SK-N-SH (cell line): Measurements from ENCODE around the gene TFF3. TPM values are rescaled to one million over a fixed set of nuclear protein-coding genes. Genes with fewer than 3 reads are reported as not detected.

Experiments used
- CTCF ChIA-PET: fragments of 300-600, 350-600 bp; formaldehyde crosslinking; extraction: SDS; loops from one replicate; lab custom pipeline; 2021; lab: Yijun Ruan, JAX
- POLR2A ChIA-PET: fragments of 350-600 bp; sonication (Branson Sonifier 250); formaldehyde crosslinking; extraction: SDS; loops from one replicate; lab custom pipeline; 2020; ENCODE audit warnings: antibody characterized with exemption, inconsistent platforms; lab: Yijun Ruan, JAX
- DNase-seq: peaks from one replicate; pipeline ENCODE4 v3.0.0; 2012
- H2AFZ ChIP-seq: fragments of 200-600 bp; sonication (generic); 2 replicates; pipeline ENCODE4 v1.8.1; 2016; ENCODE audit warnings: antibody characterized with exemption, mild to moderate bottlenecking, low read depth
- H3F3A ChIP-seq: fragments of 200-600 bp; sonication (generic); replicated peaks from 2 replicates; pipeline ENCODE3; 2016; ENCODE audit warnings: antibody characterized with exemption, mild to moderate bottlenecking; ENCODE audit not compliant: insufficient read depth
- H3K27ac ChIP-seq, 2 experiments: fragments of 200-500 bp in 1 of 2; fragments of 200-600 bp in 1 of 2; sonication (Bioruptor generic) in 1 of 2; sonication (generic), shearing (Covaris generic) in 1 of 2; 2 replicates each; pipeline versions ENCODE4 v1.5.1 to v1.6.1; 2014 to 2016; ENCODE audit warnings: low read depth in 2 of 2, inconsistent platforms in 1 of 2, low read length in 1 of 2, mild to moderate bottlenecking in 1 of 2, mixed read lengths in 1 of 2
- H3K27me3 ChIP-seq: fragments of 200-600 bp; sonication (generic), shearing (Covaris generic); 2 replicates; pipeline ENCODE4 v1.6.1; 2016; ENCODE audit warnings: mixed run types; ENCODE audit not compliant: insufficient read depth
- H3K36me3 ChIP-seq, 2 experiments: fragments of 200-500 bp in 1 of 2; fragments of 200-600 bp in 1 of 2; sonication (Bioruptor generic) in 1 of 2; sonication (generic) in 1 of 2; replicated peaks in 1 of 2; 2 replicates each; pipeline versions ENCODE3 to v1.5.1; 2014 to 2016; ENCODE audit warnings: low read length in 1 of 2, mild to moderate bottlenecking in 1 of 2; ENCODE audit not compliant: insufficient read depth in 2 of 2, control insufficient read depth in 1 of 2
- H3K4me1 ChIP-seq, 2 experiments: fragments of 200-500 bp in 1 of 2; fragments of 200-600 bp in 1 of 2; sonication (Bioruptor generic) in 1 of 2; sonication (generic), shearing (Covaris generic) in 1 of 2; 2 replicates each; pipeline versions ENCODE4 v1.5.1 to v1.6.1; 2014 to 2016; ENCODE audit warnings: low read depth in 1 of 2, low read length in 1 of 2, mixed run types in 1 of 2; ENCODE audit not compliant: insufficient read depth in 2 of 2, control insufficient read depth in 1 of 2
- H3K4me2 ChIP-seq: fragments of 200-600 bp; sonication (generic), shearing (Covaris generic); 2 replicates; pipeline ENCODE4 v1.6.1; 2017; ENCODE audit warnings: mixed run types
- H3K4me3 ChIP-seq, 2 experiments: fragments of 200-500 bp in 1 of 2; fragments of 200-600 bp in 1 of 2; sonication (Bioruptor generic) in 1 of 2; sonication (generic), shearing (Covaris generic) in 1 of 2; 2 replicates each; pipeline versions ENCODE4 v1.5.1 to v1.8.1; 2014 to 2016; ENCODE audit warnings: low read depth in 2 of 2, inconsistent platforms in 1 of 2, low read length in 1 of 2, mild to moderate bottlenecking in 1 of 2, mixed read lengths in 1 of 2, moderate library complexity in 1 of 2
- H3K79me2 ChIP-seq: fragments of 200-600 bp; sonication (generic); 2 replicates; pipeline ENCODE4 v1.8.1; 2017; ENCODE audit warnings: mild to moderate bottlenecking; ENCODE audit not compliant: insufficient read depth
- H3K9ac ChIP-seq: fragments of 200-600 bp; sonication (generic); 2 replicates; pipeline ENCODE4 v1.6.1; 2017; ENCODE audit warnings: mixed run types
- H3K9me2 ChIP-seq: fragments of 200-600 bp; sonication (generic); 2 replicates; pipeline ENCODE4 v1.6.1; 2017; ENCODE audit warnings: mixed run types
- H3K9me3 ChIP-seq: fragments of 200-600 bp; sonication (generic); 2 replicates; pipeline ENCODE4 v1.6.1; 2017; ENCODE audit warnings: mixed run types, mild to moderate bottlenecking, moderate library complexity
- H4K20me1 ChIP-seq: fragments of 200-600 bp; sonication (generic); 2 replicates; pipeline ENCODE4 v1.6.1; 2017; ENCODE audit warnings: mild to moderate bottlenecking, mixed run types; ENCODE audit not compliant: insufficient read depth
- CHD2 ChIP-seq: fragments of 150-350 bp; IDR thresholded peaks from 2 replicates; pipeline ENCODE4 v1.6.1; 2018; ENCODE audit warnings: low read length; ENCODE audit not compliant: partially characterized antibody
- FOXJ3 ChIP-seq: sonication (generic); formaldehyde crosslinking; IDR thresholded peaks from 2 replicates; pipeline ENCODE4 v1.5.1; 2020; ENCODE audit warnings: mild to moderate bottlenecking, missing genetic modification reagents
- FOXM1 ChIP-seq: IDR thresholded peaks from 2 replicates; pipeline ENCODE4 v1.4.0; 2012; ENCODE audit warnings: low read depth, mild to moderate bottlenecking
- MEF2A ChIP-seq: IDR thresholded peaks from 2 replicates; pipeline ENCODE4 v1.4.0; 2012; ENCODE audit warnings: low read depth, borderline replicate concordance
- MXI1 ChIP-seq: IDR thresholded peaks from 2 replicates; pipeline ENCODE4 v1.6.1; 2012; ENCODE audit warnings: mild to moderate bottlenecking, low read depth, low read length, improper control_type of control experiment
- POLR2AphosphoS5 ChIP-seq: IDR thresholded peaks from 2 replicates; pipeline ENCODE4 v1.6.1; 2012; ENCODE audit warnings: low read depth, low read length
- RAD21 ChIP-seq: IDR thresholded peaks from 2 replicates; pipeline ENCODE4 v1.6.1; 2012; ENCODE audit warnings: mild to moderate bottlenecking, low read length
- RXRA ChIP-seq: IDR thresholded peaks from 2 replicates; pipeline ENCODE4 v1.4.0; 2012; ENCODE audit warnings: low read depth, mild to moderate bottlenecking, borderline replicate concordance
- SMC3 ChIP-seq: IDR thresholded peaks from 2 replicates; pipeline ENCODE4 v1.6.1; 2012; ENCODE audit warnings: low read depth, low read length, improper control_type of control experiment
- TAF1 ChIP-seq: IDR thresholded peaks from 2 replicates; pipeline ENCODE4 v1.6.1; 2012; ENCODE audit warnings: low read depth, mild to moderate bottlenecking, low read length, moderate library complexity, borderline replicate concordance
- TCF12 ChIP-seq: IDR thresholded peaks from 2 replicates; pipeline ENCODE4 v1.4.0; 2012
- TEAD4 ChIP-seq: IDR thresholded peaks from 2 replicates; pipeline ENCODE4 v1.4.0; 2012; ENCODE audit warnings: mild to moderate bottlenecking, borderline replicate concordance; ENCODE audit not compliant: insufficient read depth
- WGBS: methylation state at CpG from one replicate; pipeline ENCODE4 v1.1.6; 2017; ENCODE audit warnings: low lambda C conversion rate; 5-methylcytosine and 5-hydroxymethylcytosine counted together
- polyA plus RNA-seq, 3 experiments: library from polyadenylated mRNA; depleted of rRNA; stranded (reverse); fragments of >200 nt; gene quantifications; 2 replicates each; pipeline ENCODE4 v1.2.3, GENCODE V29; 2012
- TF ChIP-seq, protein P1 (sequence below): fragments of 150-350 bp; IDR thresholded peaks from 2 replicates; pipeline ENCODE4 v1.6.1; 2017; ENCODE audit warnings: antibody characterized with exemption, low read length, low read depth, borderline replicate concordance
- TF ChIP-seq, protein P2 (sequence below): IDR thresholded peaks from 2 replicates; pipeline ENCODE4 v1.6.1; 2012; ENCODE audit warnings: mild to moderate bottlenecking, low read depth, low read length, moderate library complexity
- TF ChIP-seq, protein P3 (sequence below): IDR thresholded peaks from 2 replicates; pipeline ENCODE4 v1.4.0; 2012; ENCODE audit warnings: low read depth
- TF ChIP-seq, protein P4 (sequence below): IDR thresholded peaks from 2 replicates; pipeline ENCODE4 v1.4.0; 2012; ENCODE audit warnings: low read depth, borderline replicate concordance

The TFF3 gene
- polyA plus RNA-seq, 1 of the 3 experiments (the other 2 are of a cell fraction) = not detected

DNA sequence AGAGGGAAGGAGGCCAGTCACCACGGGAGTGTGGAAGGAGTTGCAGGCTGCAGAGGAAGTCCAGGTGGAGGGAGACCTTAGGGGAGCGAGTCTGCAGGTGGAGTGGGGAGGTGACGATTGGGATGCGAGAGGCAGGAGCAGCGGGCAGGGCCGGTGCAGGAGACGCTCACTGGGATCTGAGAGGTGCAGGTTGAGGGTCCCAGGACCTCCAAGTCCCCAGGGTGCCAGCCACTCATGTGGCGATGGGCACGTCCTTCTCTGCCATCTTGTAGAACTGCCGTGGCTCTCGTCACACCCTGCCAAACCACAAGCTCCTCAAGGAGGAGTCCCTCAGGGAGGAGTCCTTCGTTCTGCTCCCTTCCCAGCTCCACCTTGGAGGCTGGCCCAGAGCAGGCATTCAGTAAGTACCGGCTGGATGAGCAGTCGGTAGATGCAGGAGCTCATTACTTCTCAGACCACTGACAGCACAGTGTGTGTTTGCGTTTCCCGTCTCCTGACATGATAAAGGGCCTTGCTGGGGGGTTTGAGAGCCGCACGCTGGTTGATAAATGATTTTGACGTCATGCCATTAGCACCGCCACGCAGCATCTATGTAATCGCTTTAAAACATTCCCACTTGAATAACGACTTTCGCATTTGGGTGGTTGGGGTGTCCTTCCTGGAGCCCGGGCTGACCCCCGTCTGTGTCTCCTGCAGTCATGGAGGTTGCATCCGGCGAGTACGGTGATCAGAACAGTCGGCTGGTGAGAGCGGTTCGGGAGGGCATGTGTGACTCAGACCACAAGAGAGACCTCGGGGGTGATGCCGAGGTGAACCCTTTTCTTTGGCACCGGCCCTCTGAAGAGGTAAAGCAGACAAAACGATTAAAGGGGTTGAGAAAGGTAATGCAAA lies 27.8 kb downstream of the TFF3 start:
- TF ChIP-seq POLR2AphosphoS5 = no peak
- no peak for TF ChIP-seq MXI1
- TF ChIP-seq MEF2A = no peak
- no peak for TF ChIP-seq SMC3
- TF ChIP-seq, protein P1, sequence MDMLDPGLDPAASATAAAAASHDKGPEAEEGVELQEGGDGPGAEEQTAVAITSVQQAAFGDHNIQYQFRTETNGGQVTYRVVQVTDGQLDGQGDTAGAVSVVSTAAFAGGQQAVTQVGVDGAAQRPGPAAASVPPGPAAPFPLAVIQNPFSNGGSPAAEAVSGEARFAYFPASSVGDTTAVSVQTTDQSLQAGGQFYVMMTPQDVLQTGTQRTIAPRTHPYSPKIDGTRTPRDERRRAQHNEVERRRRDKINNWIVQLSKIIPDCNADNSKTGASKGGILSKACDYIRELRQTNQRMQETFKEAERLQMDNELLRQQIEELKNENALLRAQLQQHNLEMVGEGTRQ = no peak
- TF ChIP-seq TAF1 = no peak
- TF ChIP-seq TCF12 = no peak
- TF ChIP-seq, protein P2, sequence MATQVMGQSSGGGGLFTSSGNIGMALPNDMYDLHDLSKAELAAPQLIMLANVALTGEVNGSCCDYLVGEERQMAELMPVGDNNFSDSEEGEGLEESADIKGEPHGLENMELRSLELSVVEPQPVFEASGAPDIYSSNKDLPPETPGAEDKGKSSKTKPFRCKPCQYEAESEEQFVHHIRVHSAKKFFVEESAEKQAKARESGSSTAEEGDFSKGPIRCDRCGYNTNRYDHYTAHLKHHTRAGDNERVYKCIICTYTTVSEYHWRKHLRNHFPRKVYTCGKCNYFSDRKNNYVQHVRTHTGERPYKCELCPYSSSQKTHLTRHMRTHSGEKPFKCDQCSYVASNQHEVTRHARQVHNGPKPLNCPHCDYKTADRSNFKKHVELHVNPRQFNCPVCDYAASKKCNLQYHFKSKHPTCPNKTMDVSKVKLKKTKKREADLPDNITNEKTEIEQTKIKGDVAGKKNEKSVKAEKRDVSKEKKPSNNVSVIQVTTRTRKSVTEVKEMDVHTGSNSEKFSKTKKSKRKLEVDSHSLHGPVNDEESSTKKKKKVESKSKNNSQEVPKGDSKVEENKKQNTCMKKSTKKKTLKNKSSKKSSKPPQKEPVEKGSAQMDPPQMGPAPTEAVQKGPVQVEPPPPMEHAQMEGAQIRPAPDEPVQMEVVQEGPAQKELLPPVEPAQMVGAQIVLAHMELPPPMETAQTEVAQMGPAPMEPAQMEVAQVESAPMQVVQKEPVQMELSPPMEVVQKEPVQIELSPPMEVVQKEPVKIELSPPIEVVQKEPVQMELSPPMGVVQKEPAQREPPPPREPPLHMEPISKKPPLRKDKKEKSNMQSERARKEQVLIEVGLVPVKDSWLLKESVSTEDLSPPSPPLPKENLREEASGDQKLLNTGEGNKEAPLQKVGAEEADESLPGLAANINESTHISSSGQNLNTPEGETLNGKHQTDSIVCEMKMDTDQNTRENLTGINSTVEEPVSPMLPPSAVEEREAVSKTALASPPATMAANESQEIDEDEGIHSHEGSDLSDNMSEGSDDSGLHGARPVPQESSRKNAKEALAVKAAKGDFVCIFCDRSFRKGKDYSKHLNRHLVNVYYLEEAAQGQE = no peak
- no peak for TF ChIP-seq FOXM1
- TF ChIP-seq CHD2 = no peak
- TF ChIP-seq, protein P3, sequence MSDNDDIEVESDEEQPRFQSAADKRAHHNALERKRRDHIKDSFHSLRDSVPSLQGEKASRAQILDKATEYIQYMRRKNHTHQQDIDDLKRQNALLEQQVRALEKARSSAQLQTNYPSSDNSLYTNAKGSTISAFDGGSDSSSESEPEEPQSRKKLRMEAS = no peak
- no peak overlapping the region for H3K4me3 ChIP-seq
- ChIA-PET POLR2A (no interaction called here), CTCF (interaction anchor here (1.2 kb wide), 1 partner anchor 13 kb away, joined by 3 read pairs; no protein-coding TSS in a partner anchor)
- H4K20me1 ChIP-seq = no peaks in the 10 kb centered on the region
- H2AFZ ChIP-seq = no peak overlapping the region
- no peaks in the 10 kb centered on the region for H3K4me1 ChIP-seq
- H3K9me3 ChIP-seq = no peaks in the 10 kb centered on the region
- H3K4me2 ChIP-seq = no peak overlapping the region
- no peak overlapping the region for H3K27ac ChIP-seq
- no peak for DNase-seq
- 74% methylated on average over 28 of the region's 36 CpGs for WGBS
- no peak overlapping the region for H3K9ac ChIP-seq
- H3K36me3 ChIP-seq = no peaks in the 10 kb centered on the region
- H3F3A ChIP-seq = no peaks in the 10 kb centered on the region
- H3K79me2 ChIP-seq = no peaks in the 10 kb centered on the region
- H3K9me2 ChIP-seq = no peaks in the 10 kb centered on the region
- H3K27me3 ChIP-seq = no peaks in the 10 kb centered on the region

DNA sequence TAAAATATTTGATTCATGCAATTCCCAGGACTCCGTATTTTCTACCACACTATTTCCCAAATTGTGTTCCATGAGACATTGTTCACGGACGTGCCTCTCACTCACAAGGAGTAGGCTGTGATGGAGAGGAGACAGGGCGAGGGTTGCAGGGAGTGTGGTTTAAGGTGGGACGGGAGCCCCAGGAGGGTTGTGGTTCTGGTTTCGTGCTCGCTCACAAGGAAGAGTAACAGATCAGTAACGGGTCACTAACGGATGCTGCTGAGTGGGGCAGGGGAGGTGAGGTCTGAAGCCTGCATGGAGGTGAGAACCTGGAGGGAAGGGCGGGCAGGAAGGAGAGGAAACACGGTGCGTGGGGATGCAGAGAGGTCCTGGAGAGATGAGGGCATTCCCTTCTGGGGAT lies 28.8 kb downstream of the TFF3 start:
- Histone ChIP-seq H3K9me2 (no peaks in the 10 kb centered on the region), H3K9ac (no peak overlapping the region), H2AFZ (no peak overlapping the region), H3K36me3 (no peaks in the 10 kb centered on the region), H3K79me2 (no peaks in the 10 kb centered on the region), H4K20me1 (no peaks in the 10 kb centered on the region), H3K27ac (no peak overlapping the region), H3K4me2 (no peak overlapping the region), H3F3A (no peaks in the 10 kb centered on the region), H3K4me1 (no peaks in the 10 kb centered on the region), H3K27me3 (no peaks in the 10 kb centered on the region), H3K9me3 (no peaks in the 10 kb centered on the region), H3K4me3 (no peak overlapping the region)
- ChIA-PET POLR2A (no interaction called here), CTCF (no interaction called here)
- no peak for TF ChIP-seq POLR2AphosphoS5
- no peak for TF ChIP-seq RAD21
- TF ChIP-seq TAF1 = no peak
- no peak for TF ChIP-seq FOXM1
- TF ChIP-seq, protein P4, sequence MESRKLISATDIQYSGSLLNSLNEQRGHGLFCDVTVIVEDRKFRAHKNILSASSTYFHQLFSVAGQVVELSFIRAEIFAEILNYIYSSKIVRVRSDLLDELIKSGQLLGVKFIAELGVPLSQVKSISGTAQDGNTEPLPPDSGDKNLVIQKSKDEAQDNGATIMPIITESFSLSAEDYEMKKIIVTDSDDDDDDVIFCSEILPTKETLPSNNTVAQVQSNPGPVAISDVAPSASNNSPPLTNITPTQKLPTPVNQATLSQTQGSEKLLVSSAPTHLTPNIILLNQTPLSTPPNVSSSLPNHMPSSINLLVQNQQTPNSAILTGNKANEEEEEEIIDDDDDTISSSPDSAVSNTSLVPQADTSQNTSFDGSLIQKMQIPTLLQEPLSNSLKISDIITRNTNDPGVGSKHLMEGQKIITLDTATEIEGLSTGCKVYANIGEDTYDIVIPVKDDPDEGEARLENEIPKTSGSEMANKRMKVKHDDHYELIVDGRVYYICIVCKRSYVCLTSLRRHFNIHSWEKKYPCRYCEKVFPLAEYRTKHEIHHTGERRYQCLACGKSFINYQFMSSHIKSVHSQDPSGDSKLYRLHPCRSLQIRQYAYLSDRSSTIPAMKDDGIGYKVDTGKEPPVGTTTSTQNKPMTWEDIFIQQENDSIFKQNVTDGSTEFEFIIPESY = no peak
- no peak for TF ChIP-seq TEAD4
- no peak for TF ChIP-seq RXRA
- no peak for TF ChIP-seq FOXJ3 (CRISPR knock-in tag)
- DNase-seq = no peak
- 53% methylated on average over 12 of the region's 12 CpGs for WGBS
